HEK293 (cell line): ENCODE results near the gene FBXL7.
"Not testable (repeated sequence)": the region's sequence is repeated elsewhere in the genome, so short reads cannot be mapped to it uniquely, and the experiment has no call there.

Experiments
- CTCF ChIA-PET: fragments of 350-600 bp; formaldehyde crosslinking; extraction: SDS; loops from one replicate; lab custom pipeline; 2021; ENCODE audit warnings: antibody characterized with exemption; lab: Yijun Ruan, JAX
- POLR2A ChIA-PET: fragments of 300-600 bp; formaldehyde crosslinking; extraction: SDS; loops from one replicate; lab custom pipeline; 2020; ENCODE audit warnings: antibody characterized with exemption, inconsistent platforms; lab: Yijun Ruan, JAX
- H3K27ac ChIP-seq: fragments of 200-500 bp; sonication (Bioruptor generic); 2 replicates; pipeline ENCODE4 v1.5.1; 2014; ENCODE audit warnings: low read depth, low read length, control low read depth, inconsistent platforms; ENCODE audit errors: extremely low read depth
- H3K36me3 ChIP-seq, 2 experiments: fragments of 200-500 bp in 1 of 2; sonication (Bioruptor generic) in 1 of 2; 1 replicate in 1 of 2; 2 replicates in 1 of 2; pipeline ENCODE4 v1.5.1; 2014 to 2017; ENCODE audit warnings: inconsistent platforms in 2 of 2, low read length in 2 of 2; ENCODE audit not compliant: control insufficient read depth in 2 of 2, insufficient read depth in 1 of 2
- H3K4me1 ChIP-seq: fragments of 200-500 bp; sonication (Bioruptor generic); 2 replicates; pipeline ENCODE4 v1.5.1; 2014; ENCODE audit warnings: mild to moderate bottlenecking, low read length, inconsistent platforms; ENCODE audit not compliant: control insufficient read depth, insufficient read depth
- H3K4me3 ChIP-seq: 2 replicates; pipeline ENCODE4 v1.5.1; 2011; ENCODE audit warnings: low read depth, mild to moderate bottlenecking, control low read depth, low read length, moderate library complexity
- H3K9me3 ChIP-seq: fragments of 200-500 bp; sonication (Bioruptor generic); 2 replicates; pipeline ENCODE4 v1.5.1; 2014; ENCODE audit warnings: low read depth, low read length, inconsistent platforms; ENCODE audit not compliant: control insufficient read depth, insufficient read depth
- EGR2 ChIP-seq: fragments of 450-650 bp; formaldehyde crosslinking; IDR thresholded peaks from 2 replicates; pipeline ENCODE4 v1.5.1; 2016; ENCODE audit warnings: low read depth, missing biosample characterization, missing genetic modification characterization
- ELK4 ChIP-seq: IDR thresholded peaks from 2 replicates; pipeline ENCODE4 v1.6.1; 2011; ENCODE audit warnings: mild to moderate bottlenecking, low read depth, low read length, borderline replicate concordance
- GLIS2 ChIP-seq: fragments of 450-650 bp; formaldehyde crosslinking; IDR thresholded peaks from 2 replicates; pipeline ENCODE4 v1.5.1; 2016; ENCODE audit warnings: missing biosample characterization, missing genetic modification characterization
- HOXA7 ChIP-seq: sonication (generic); formaldehyde crosslinking; IDR thresholded peaks from 2 replicates; pipeline ENCODE4 v1.8.1; 2022; ENCODE audit warnings: missing genetic modification reagents, borderline replicate concordance
- HOXD13 ChIP-seq: sonication (generic); formaldehyde crosslinking; IDR thresholded peaks from 2 replicates; pipeline ENCODE4 v1.8.0; 2022; ENCODE audit warnings: missing genetic modification reagents, borderline replicate concordance
- SP7 ChIP-seq: fragments of 450-650 bp; formaldehyde crosslinking; IDR thresholded peaks from 2 replicates; pipeline ENCODE4 v1.5.1; 2016; ENCODE audit warnings: missing biosample characterization, missing genetic modification characterization
- YY1 ChIP-seq: fragments of 450-650 bp; formaldehyde crosslinking; IDR thresholded peaks from 2 replicates; pipeline ENCODE4 v1.5.1; 2018; ENCODE audit warnings: missing biosample characterization, missing genetic modification characterization
- ZBTB26 ChIP-seq: fragments of 450-650 bp; formaldehyde crosslinking; optimal IDR thresholded peaks from 2 replicates; pipeline ENCODE3; 2016; ENCODE audit warnings: missing biosample characterization, mild to moderate bottlenecking, missing genetic modification characterization
- ZBTB7A ChIP-seq: fragments of 450-650 bp; formaldehyde crosslinking; IDR thresholded peaks from 2 replicates; pipeline ENCODE4 v1.5.1; 2016; ENCODE audit warnings: low read depth, missing biosample characterization, missing genetic modification characterization
- ZNF10 ChIP-seq: fragments of 450-650 bp; formaldehyde crosslinking; IDR thresholded peaks from 2 replicates; pipeline ENCODE4 v1.5.1; 2017; ENCODE audit warnings: missing biosample characterization, missing genetic modification characterization
- ZNF121 ChIP-seq: fragments of 450-650 bp; formaldehyde crosslinking; IDR thresholded peaks from 2 replicates; pipeline ENCODE4 v1.5.1; 2016; ENCODE audit warnings: missing biosample characterization, missing genetic modification characterization
- ZNF146 ChIP-seq: fragments of 450-650 bp; formaldehyde crosslinking; IDR thresholded peaks from 2 replicates; pipeline ENCODE4 v1.5.1; 2016; ENCODE audit warnings: missing biosample characterization, missing genetic modification characterization
- ZNF184 ChIP-seq: fragments of 450-650 bp; IDR thresholded peaks from 2 replicates; pipeline ENCODE4 v1.5.1; 2018; ENCODE audit warnings: missing biosample characterization, mild to moderate bottlenecking, missing genetic modification characterization
- ZNF214 ChIP-seq: fragments of 450-650 bp; formaldehyde crosslinking; IDR thresholded peaks from 2 replicates; pipeline ENCODE4 v1.5.1; 2017; ENCODE audit warnings: missing biosample characterization, mild to moderate bottlenecking, missing genetic modification characterization, borderline replicate concordance
- ZNF223 ChIP-seq: fragments of 450-650 bp; formaldehyde crosslinking; IDR thresholded peaks from 2 replicates; pipeline ENCODE4 v1.5.1; 2016; ENCODE audit warnings: missing biosample characterization, missing genetic modification characterization
- ZNF23 ChIP-seq: fragments of 450-650 bp; formaldehyde crosslinking; IDR thresholded peaks from 2 replicates; pipeline ENCODE4 v1.5.1; 2016; ENCODE audit warnings: missing biosample characterization, missing genetic modification characterization, borderline replicate concordance
- ZNF335 ChIP-seq: fragments of 450-650 bp; formaldehyde crosslinking; conservative IDR thresholded peaks from 2 replicates; pipeline ENCODE4 v1.5.1; 2016; ENCODE audit warnings: missing biosample characterization, missing genetic modification characterization
- ZNF354C ChIP-seq: fragments of 450-650 bp; formaldehyde crosslinking; IDR thresholded peaks from 2 replicates; pipeline ENCODE4 v1.5.1; 2016; ENCODE audit warnings: missing biosample characterization, missing genetic modification characterization, low read depth, borderline replicate concordance
- ZNF560 ChIP-seq: fragments of 450-650 bp; formaldehyde crosslinking; IDR thresholded peaks from 2 replicates; pipeline ENCODE4 v1.5.1; 2017; ENCODE audit warnings: missing biosample characterization, missing genetic modification characterization, borderline replicate concordance
- ZNF600 ChIP-seq: fragments of 450-650 bp; formaldehyde crosslinking; IDR thresholded peaks from 2 replicates; pipeline ENCODE4 v1.5.1; 2016; ENCODE audit warnings: missing biosample characterization, missing genetic modification characterization
- ZNF629 ChIP-seq: fragments of 450-650 bp; formaldehyde crosslinking; IDR thresholded peaks from 2 replicates; pipeline ENCODE4 v1.5.1; 2017; ENCODE audit warnings: missing biosample characterization, missing genetic modification characterization
- ZNF658 ChIP-seq: fragments of 450-650 bp; formaldehyde crosslinking; IDR thresholded peaks from 2 replicates; pipeline ENCODE4; 2016; ENCODE audit warnings: missing biosample characterization, missing genetic modification characterization
- ZNF701 ChIP-seq: fragments of 450-650 bp; formaldehyde crosslinking; IDR thresholded peaks from 2 replicates; pipeline ENCODE4 v1.5.1; 2016; ENCODE audit warnings: missing biosample characterization, missing genetic modification characterization
- ZNF768 ChIP-seq: fragments of 450-650 bp; formaldehyde crosslinking; IDR thresholded peaks from 2 replicates; pipeline ENCODE4 v1.5.1; 2018; ENCODE audit warnings: missing biosample characterization, mild to moderate bottlenecking, missing genetic modification characterization
- ZNF792 ChIP-seq: fragments of 450-650 bp; formaldehyde crosslinking; IDR thresholded peaks from 2 replicates; pipeline ENCODE4 v1.5.1; 2016; ENCODE audit warnings: missing biosample characterization, missing genetic modification characterization

The FBXL7 gene

GRCh38 chr5:15852949-15853348 is 353.0 kb downstream of the FBXL7 start:
- CTCF ChIA-PET = no interaction called here
- no peak overlapping the region for H3K27ac ChIP-seq

GRCh38 chr5:15858326-15858725 is 358.3 kb downstream of the FBXL7 start:
- TF ChIP-seq ZNF146 (tag by site-specific recombination) (no peak), GLIS2 (tag by site-specific recombination) (no peak), ZNF184 (no peak), ZNF600 (tag by site-specific recombination) (no peak), ZNF223 (tag by site-specific recombination) (no peak), ZNF768 (no peak), ZNF214 (no peak), ZNF560 (tag by site-specific recombination) (no peak), ZNF354C (tag by site-specific recombination) (no peak), ELK4 (no peak), ZBTB26 (no peak), YY1 (no peak), ZNF335 (no peak)
- no peaks in the 10 kb centered on the region for H3K4me1 ChIP-seq
- no peaks in the 10 kb centered on the region for H3K9me3 ChIP-seq
- no peak overlapping the region for H3K27ac ChIP-seq
- POLR2A ChIA-PET = no interaction called here
- CTCF ChIA-PET = interaction anchor here (0.7 kb wide), 1 partner anchor 301 kb away, joined by 3 read pairs; no protein-coding TSS in a partner anchor
- H3K4me3 ChIP-seq = no peak overlapping the region
- H3K36me3 ChIP-seq = no peaks in the 10 kb centered on the region

More at GRCh38 chr5:15852949-15853348, 353.0 kb downstream of the FBXL7 start:
- Histone ChIP-seq H3K4me1 (no peaks in the 10 kb centered on the region), H3K9me3 (no peaks in the 10 kb centered on the region), H3K4me3 (no peak overlapping the region), H3K36me3 (no peaks in the 10 kb centered on the region)
- POLR2A ChIA-PET = no interaction called here
- TF ChIP-seq HOXD13 (CRISPR knock-in tag) (no peak), ZNF354C (tag by site-specific recombination) (no peak), SP7 (tag by site-specific recombination) (no peak), ZNF792 (tag by site-specific recombination) (no peak), ELK4 (no peak), ZNF10 (no peak)

GRCh38 chr5:15864536-15865215 is 364.7 kb downstream of the FBXL7 start:
- ChIA-PET CTCF (no interaction called here), POLR2A (no interaction called here)
- Histone ChIP-seq H3K27ac (no peak overlapping the region), H3K9me3 (no peaks in the 10 kb centered on the region), H3K4me3 (no peak overlapping the region), H3K4me1 (no peaks in the 10 kb centered on the region), H3K36me3 (no peaks in the 10 kb centered on the region)
- TF ChIP-seq HOXA7 (CRISPR knock-in tag) (no peak), HOXD13 (CRISPR knock-in tag) (no peak), ZNF701 (tag by site-specific recombination) (no peak), ZBTB7A (tag by site-specific recombination) (no peak), ZNF658 (tag by site-specific recombination) (no peak), ZNF23 (tag by site-specific recombination) (no peak), EGR2 (no peak), ZBTB26 (no peak), ZNF629 (tag by site-specific recombination) (no peak), ZNF121 (tag by site-specific recombination) (no peak)

- H3K27ac ChIP-seq, POLR2A ChIA-PET, H3K9me3 ChIP-seq, H3K4me1 ChIP-seq, H3K36me3 ChIP-seq, H3K4me3 ChIP-seq, CTCF ChIA-PET: not testable (repeated sequence)
Observed at GRCh38 chr5:15872259-15872658, 372.3 kb downstream of the FBXL7 start.
